Natural killer cell (primary cell): ENCODE data around the gene LEFTY1. TPM values are rescaled to one million over a fixed set of nuclear protein-coding genes. Genes with fewer than 3 reads are reported as not detected.

Experiments used
- ATAC-seq, 3 donors: fragments of 150-1000 bp in 2 of 3; fragments of 200-7000 bp in 1 of 3; cut with Tn5 transposase; 1 replicate in 1 of 3; 2 replicates in 2 of 3; pipeline ENCODE4 v1.10.0; 2021; ENCODE audit warnings: mild to moderate bottlenecking in 2 of 3, moderate library complexity in 2 of 3
- DNase-seq, 2 donors: peaks; one replicate each; pipeline versions ENCODE4 v3.0.0 to v3.0.0-alpha.2; 2013 to 2021; ENCODE audit warnings: mixed read lengths in 1 of 2
- H3K27ac ChIP-seq: one replicate; pipeline ENCODE4 v1.5.1; 2013; ENCODE audit warnings: mild to moderate bottlenecking, low read length
- H3K27me3 ChIP-seq: one replicate; pipeline ENCODE4 v1.6.1; 2013; ENCODE audit warnings: low read length; ENCODE audit not compliant: control insufficient read depth, insufficient read depth
- H3K36me3 ChIP-seq: one replicate; pipeline ENCODE4 v1.6.1; 2013; ENCODE audit warnings: low read length; ENCODE audit not compliant: control insufficient read depth, insufficient read depth
- H3K4me1 ChIP-seq: one replicate; pipeline ENCODE4 v1.6.1; 2013; ENCODE audit warnings: low read length; ENCODE audit not compliant: control insufficient read depth, insufficient read depth
- H3K4me3 ChIP-seq: one replicate; pipeline ENCODE4 v1.5.1; 2013; ENCODE audit warnings: low read length
- H3K9me3 ChIP-seq: one replicate; pipeline ENCODE4 v1.6.1; 2013; ENCODE audit warnings: low read length; ENCODE audit not compliant: control insufficient read depth, insufficient read depth
- H3K27ac Mint-ChIP-seq, 2 donors: one replicate each; pipeline ENCODE4 v1.8.0; 2022; ENCODE audit warnings: mild to moderate bottlenecking in 2 of 2, mixed read lengths in 2 of 2, moderate library complexity in 1 of 2
- H3K27me3 Mint-ChIP-seq, 2 donors: one replicate each; pipeline ENCODE4 v1.8.0; 2022; ENCODE audit warnings: low read depth in 2 of 2, mixed read lengths in 2 of 2
- H3K36me3 Mint-ChIP-seq: one replicate; pipeline ENCODE4 v1.8.0; 2022; ENCODE audit warnings: mixed read lengths
- H3K4me1 Mint-ChIP-seq, 2 donors: one replicate each; pipeline ENCODE4 v1.8.0; 2022; ENCODE audit warnings: mixed read lengths in 2 of 2
- H3K4me3 Mint-ChIP-seq: one replicate; pipeline ENCODE4 v1.8.0; 2022; ENCODE audit warnings: mild to moderate bottlenecking, moderate library complexity, mixed read lengths
- H3K9me3 Mint-ChIP-seq, 2 donors: one replicate each; pipeline ENCODE4 v1.8.0; 2022; ENCODE audit warnings: mixed read lengths in 2 of 2
- CTCF ChIP-seq: fragments of 200-600 bp; IDR thresholded peaks from one replicate; pipeline ENCODE4 v1.8.0; 2022; ENCODE audit warnings: antibody characterized with exemption
- WGBS: methylation state at CpG from one replicate; pipeline ENCODE4 v1.1.7; 2013; ENCODE audit warnings: missing lambda C conversion rate; ENCODE audit not compliant: insufficient coverage; 5-methylcytosine and 5-hydroxymethylcytosine counted together
- intact Hi-C: fragments of 100-400 bp; cut with micrococcal nuclease; formaldehyde crosslinking; loops from one replicate; pipeline ENCODE4 v1.14.2; 2022
- total RNA-seq, 4 donors: library from RNA; stranded (reverse); fragments of 120-200 nt in 1 of 4; gene quantifications; one replicate each; pipeline versions ENCODE4 v1.2.3 to v1.2.4, GENCODE V29; 2013 to 2022

LEFTY1 gene
- total RNA-seq, 3 donors from 2014 or later (not counting 1 experiment from before 2014, with no cell fraction given) = not detected

GRCh38 chr1:225861834-225862580 is 26.9 kb downstream of the LEFTY1 start:
- ATAC-seq (no peak), DNase-seq (no peak)
- TF ChIP-seq CTCF = no peak
- Mint-ChIP-seq H3K4me1 (peaks cover 17 to 22% of the 10 kb centered on the region in 2 donors), H3K27me3 (no peaks in the 10 kb centered on the region), H3K9me3 (no peaks in the 10 kb centered on the region), H3K36me3 (peaks cover 19% of the 10 kb centered on the region), H3K4me3 (no peak overlapping the region), H3K27ac (no peak overlapping the region)
- Histone ChIP-seq H3K27me3 (no peaks in the 10 kb centered on the region), H3K36me3 (peaks cover 78% of the 10 kb centered on the region), H3K9me3 (no peaks in the 10 kb centered on the region), H3K27ac (no peak overlapping the region), H3K4me1 (peaks cover 20% of the 10 kb centered on the region), H3K4me3 (no peak overlapping the region)
- 97% methylated on average over 12 of the region's 13 CpGs for WGBS
- intact Hi-C loops = no loop called here

- H3K9me3 Mint-ChIP-seq = no peaks in the 10 kb centered on the region
- peaks cover 81% of the 10 kb centered on the region for H3K36me3 ChIP-seq
- H3K4me1 ChIP-seq = peaks cover 12% of the 10 kb centered on the region
- no peak overlapping the region for H3K27ac ChIP-seq
- H3K36me3 Mint-ChIP-seq = peaks cover 19% of the 10 kb centered on the region
- TF ChIP-seq CTCF = no peak
- WGBS = 97% methylated on average over 7 of the region's 7 CpGs
- no peaks in the 10 kb centered on the region for H3K27me3 ChIP-seq
- H3K9me3 ChIP-seq = no peaks in the 10 kb centered on the region
- intact Hi-C loops = no loop called here
- no peak overlapping the region for H3K27ac Mint-ChIP-seq
- no peak for ATAC-seq
- H3K27me3 Mint-ChIP-seq = no peaks in the 10 kb centered on the region
- DNase-seq = no peak
- peaks cover 6 to 12% of the 10 kb centered on the region in 2 donors for H3K4me1 Mint-ChIP-seq
- H3K4me3 ChIP-seq = no peak overlapping the region
- no peak overlapping the region for H3K4me3 Mint-ChIP-seq
These were observed 28.0 kb downstream of the LEFTY1 start for GRCh38 chr1:225860876-225861441.

GRCh38 chr1:225860107-225860506 is 28.8 kb downstream of the LEFTY1 start:
- no peaks in the 10 kb centered on the region for H3K27me3 ChIP-seq
- peaks cover 19% of the 10 kb centered on the region for H3K36me3 Mint-ChIP-seq
- WGBS = 92% methylated on average over 4 of the region's 5 CpGs
- intact Hi-C loops = no loop called here
- H3K27me3 Mint-ChIP-seq = no peaks in the 10 kb centered on the region
- peaks cover 7% of the 10 kb centered on the region for H3K4me1 ChIP-seq
- H3K4me3 ChIP-seq = no peak overlapping the region
- DNase-seq (no peak), ATAC-seq (no peak)
- peaks cover 6 to 13% of the 10 kb centered on the region in 2 donors for H3K4me1 Mint-ChIP-seq
- no peaks in the 10 kb centered on the region for H3K9me3 ChIP-seq
- H3K9me3 Mint-ChIP-seq = no peaks in the 10 kb centered on the region
- no peak overlapping the region for H3K27ac ChIP-seq
- peaks cover 79% of the 10 kb centered on the region for H3K36me3 ChIP-seq
- no peak overlapping the region for H3K27ac Mint-ChIP-seq
- H3K4me3 Mint-ChIP-seq = no peak overlapping the region
- TF ChIP-seq CTCF = no peak
